Stimulated activated CD8-positive, alpha-beta memory T cell treated with anti-CD3 and anti-CD28 coated beads, Interleukin-4, amount 100 ng/mL, for 1 hour (primary cell): ENCODE measurements around the gene TMPRSS6.

Source experiments
- DNase-seq, 2 donors: peaks; one replicate each; pipeline ENCODE4 v3.0.0-alpha.2; 2020; ENCODE audit warnings: low read depth in 2 of 2, low spot score in 1 of 2

The TMPRSS6 gene

DNA sequence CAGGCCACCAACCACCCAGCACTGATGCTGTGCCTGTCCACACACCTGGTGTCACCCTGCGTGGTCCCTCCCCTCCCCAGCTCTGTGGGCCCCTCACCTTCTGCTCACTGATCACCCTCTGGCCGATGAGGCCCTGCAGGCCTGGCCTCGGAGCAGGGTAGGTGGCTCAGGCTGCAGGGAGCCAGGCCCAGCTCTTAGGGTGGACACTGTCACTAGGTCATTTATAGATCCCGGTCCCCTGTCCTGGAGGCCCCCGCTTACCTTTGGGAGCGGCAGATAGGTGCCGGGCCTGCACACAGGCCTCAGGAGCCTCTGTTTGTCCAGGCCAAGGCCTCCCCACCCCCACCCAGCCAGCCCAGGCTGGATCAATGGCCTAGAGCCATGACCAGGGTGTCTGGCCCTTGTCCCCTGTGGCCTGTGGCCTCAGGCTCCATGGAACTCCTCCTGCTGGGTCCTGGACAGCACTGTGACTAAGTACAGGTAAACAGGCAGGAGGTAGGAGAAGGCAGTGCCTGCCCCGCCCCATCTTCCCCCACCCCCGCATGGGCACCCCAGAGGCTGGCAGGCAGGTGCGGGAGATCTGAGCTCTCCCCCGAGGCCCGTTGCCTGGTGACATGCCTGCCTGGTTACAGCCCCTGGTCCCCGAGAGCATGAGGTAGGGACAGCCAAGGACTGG, at the start of gene TMPRSS6:
Gene TMPRSS6 (minus strand): TSS at position 472 of the 676 bp plus-strand sequence. CDS start 6,296 bp downstream, outside the sequence.
- no peak for DNase-seq

- DNase-seq, result no peak
These were observed 49.4 kb upstream of the TMPRSS6 start for GRCh38 chr22:37158963-37159290.

DNA sequence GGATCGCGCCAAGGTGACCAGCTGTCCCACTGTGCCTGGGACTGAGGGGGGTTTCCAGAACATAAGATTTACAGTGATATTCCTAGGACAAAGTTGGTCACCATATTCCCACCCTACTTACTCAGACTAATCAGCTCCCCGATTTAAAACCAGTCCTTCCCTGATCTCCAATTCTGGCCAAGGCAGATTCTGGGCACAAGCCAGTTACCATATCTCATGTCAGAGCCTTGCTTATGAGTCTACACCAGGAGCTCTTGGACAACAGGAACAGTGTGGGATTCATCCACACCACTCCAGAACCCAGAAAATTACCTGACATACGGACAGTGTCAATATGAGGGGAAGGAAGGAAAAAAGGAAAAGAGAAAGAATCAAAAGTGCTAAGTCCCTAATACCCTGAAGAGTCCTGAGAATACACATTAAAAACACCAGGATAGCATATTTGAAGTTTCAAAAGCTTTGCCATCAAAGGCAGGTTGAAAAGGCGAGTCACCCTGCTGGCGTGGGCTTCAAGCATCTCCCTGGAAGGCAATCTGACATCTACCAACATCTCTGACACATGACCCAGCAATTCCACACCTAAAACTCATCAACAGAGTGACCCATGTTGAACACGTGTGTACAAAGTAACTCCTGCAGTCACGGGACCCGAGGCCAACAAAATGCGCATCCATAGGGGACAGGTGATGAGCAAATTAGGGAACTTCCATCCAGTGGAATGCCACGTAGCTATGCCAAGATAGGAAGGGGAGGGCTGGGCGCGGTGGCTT, 48.2 kb upstream of the TMPRSS6 start:
- DNase-seq, result no peak

DNA sequence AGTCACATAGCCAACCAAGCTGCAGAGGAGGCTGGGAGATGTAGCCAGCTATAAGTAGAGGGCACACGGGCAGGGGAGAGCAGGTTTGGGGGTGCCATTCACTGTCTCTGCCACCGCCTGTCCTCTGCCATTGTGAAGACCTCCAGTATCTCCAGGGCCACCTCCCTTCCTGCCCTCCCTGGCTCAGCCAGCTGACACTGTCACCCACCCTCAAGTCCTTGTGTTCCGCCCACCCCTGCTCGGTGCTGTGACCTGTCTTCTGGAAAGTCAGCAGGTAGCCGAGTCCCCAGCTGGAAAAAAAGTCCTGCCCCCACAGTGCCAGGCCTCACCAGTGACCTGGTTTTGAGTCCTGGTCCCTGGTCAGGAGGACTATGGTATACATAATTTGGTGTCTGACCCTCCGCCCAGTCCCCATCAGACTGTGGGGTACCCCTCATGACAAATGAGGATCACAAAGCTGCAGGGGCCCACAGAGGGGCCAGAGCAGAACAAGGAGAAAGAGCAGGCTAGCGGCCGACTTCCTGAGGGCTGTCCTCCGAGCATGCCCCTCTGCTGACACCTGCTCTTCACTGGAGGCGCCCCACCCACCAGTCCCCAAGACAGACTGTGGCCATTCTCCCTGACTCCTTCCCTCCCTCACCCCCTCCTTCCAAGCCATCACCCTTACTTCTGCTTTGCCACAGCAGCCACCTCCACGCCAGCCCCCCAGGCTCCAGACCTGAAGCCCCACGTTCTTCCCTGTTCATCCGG, 47.3 kb upstream of the TMPRSS6 start:
- no peak for DNase-seq

DNA sequence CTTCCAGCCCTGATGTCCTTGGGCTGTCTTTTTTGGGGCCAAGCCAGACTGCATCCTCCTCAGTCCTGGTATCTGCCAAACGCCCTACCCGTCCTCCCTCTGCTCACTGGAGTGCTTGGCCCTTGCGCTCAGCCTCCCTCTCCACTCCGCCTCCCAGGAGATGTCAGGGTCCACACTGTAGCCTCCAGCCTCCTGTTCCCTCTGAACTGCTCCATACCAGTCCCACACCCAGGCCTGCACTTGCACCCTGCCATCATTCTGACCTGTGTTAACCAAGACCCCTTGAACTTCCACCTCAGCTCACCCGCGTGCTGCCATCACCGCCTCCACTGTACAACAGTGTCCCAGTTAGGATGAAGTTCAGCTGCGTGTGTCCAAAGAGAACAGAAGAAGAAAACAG, 46.5 kb upstream of the TMPRSS6 start:
- DNase-seq, result no peak

DNA sequence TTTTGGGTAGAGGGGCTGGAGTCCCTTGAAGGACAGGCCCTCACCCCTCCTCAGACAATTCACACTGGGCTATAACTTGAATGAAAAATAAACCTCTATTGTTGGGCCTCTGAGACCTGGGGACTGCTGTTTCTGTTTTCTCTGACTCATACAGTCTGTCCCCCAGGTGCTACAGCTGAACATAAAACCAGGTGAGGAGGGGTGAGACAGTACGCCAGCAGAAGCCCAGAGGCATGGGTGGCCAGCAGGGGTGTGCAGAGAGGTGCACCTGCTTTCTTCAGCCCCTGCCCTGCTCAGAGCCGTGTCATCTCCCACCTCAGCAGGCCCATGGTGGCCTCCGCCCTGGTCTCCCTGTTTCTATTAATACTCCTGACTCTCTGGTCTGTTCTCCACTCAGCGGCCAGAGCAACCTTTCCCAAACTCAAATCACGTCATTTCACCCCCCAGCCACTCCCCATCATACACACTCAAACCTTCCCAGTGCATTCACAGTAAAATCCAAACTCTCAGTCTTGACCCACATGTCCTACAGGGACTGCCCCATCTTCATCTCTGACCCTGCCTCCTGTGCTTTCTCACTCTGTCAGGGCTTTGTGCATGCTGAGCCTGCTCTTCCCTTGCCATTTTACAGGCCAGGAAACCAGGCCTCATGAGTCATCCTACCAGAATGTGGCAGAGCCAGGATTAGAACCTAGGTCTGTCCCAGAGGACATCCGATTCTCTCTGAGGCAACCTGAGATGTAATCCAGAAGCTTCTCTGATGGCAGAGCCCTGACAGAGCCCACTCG, 45.6 kb upstream of the TMPRSS6 start:
- DNase-seq, result no peak

DNA sequence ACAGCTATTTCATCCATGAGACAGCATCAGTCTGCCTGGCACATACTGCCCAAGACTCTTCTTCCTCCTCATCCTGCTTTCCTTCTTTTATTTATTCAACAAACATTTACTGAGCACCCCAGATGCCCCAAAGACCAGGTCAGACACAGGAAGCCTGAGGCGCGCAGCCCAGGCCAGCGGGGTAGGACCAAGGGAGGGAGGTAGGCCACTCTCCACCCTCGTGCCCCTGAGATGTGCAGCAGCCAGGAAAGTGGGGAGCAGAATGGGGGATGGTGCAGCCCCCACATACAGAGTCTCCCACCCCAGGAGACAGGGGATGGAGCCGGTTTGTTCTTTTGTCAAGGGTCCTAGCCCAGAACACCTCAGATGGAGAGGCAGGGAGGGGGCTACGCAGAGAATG, 44.4 kb upstream of the TMPRSS6 start:
- no peak for DNase-seq

- DNase-seq, result no peak
These were observed 41.9 kb upstream of the TMPRSS6 start for GRCh38 chr22:37151401-37151800.

DNA sequence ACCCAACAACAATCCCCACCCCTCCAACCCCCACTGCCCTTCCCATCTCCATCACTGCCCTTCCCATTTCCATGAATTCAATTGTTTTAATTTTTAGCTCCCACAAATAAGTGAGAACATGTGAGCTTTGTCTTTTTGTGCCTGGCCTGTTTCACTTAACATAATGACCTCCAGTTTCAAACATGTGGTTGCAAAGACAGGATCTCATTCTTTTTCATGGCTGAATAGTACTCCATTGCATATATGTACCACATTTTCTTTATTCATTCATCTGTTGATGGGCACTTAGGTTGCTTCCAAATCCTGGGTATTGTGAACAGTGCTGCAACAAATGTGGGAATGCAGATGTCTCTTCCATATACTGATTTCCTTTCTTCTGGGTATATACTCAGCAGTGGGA, 41.2 kb upstream of the TMPRSS6 start:
- no peak for DNase-seq

GRCh38 chr22:37148742-37149665, 39.5 kb upstream of the TMPRSS6 start:
- no peak for DNase-seq

GRCh38 chr22:37148031-37148651, 38.6 kb upstream of the TMPRSS6 start:
- no peak for DNase-seq

- DNase-seq, result no peak
These were observed 37.9 kb upstream of the TMPRSS6 start for GRCh38 chr22:37147186-37147990.

DNA sequence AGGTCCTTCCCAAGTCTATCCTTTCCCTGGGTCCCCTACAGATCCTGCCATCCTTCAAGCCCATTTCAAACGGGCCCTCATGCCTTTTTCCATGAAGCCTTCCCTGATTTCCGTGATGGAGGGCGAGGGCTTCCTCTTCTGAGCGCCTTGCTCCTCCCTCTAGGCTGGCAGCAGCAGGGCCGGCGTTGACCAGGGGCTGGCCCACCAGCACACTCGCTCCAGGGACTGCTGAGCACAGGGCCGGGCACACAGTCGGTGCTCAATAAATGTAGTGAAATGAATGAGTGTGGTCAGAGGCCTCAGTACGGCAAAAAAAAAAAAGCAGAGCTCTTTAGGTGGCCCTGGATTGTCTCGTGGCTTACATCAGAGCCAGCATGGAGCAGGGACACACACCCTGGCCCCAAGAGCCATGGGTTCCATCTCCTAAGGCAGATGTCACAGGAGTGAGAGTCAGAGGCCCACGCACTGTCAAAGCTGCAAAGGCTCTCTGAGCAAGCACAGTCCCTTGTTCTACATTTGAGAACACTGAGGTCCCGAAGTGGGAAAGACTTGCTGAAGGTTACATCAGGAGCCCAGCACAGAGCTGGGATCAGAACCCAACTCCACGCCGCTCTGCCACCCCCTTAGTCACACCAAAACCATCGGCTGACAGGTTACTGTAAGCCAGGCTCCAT, 37.1 kb upstream of the TMPRSS6 start:
- no peak for DNase-seq

DNA sequence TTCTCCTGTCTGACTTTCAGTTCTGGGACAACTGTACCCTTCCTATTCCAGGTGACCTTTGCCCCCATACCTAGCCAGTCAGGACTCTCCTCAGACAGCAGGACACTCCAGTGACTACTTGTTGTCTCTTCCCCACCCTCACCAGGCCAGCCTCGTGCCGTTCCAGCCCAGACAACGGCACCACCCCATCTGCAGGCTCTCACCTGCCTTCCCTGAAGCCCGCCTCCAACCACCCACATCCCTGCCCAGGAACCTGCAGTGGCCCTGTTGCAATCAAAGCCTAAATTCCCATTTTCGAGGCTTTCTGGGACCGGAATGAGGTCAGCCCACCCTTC, 36.5 kb upstream of the TMPRSS6 start:
- no peak for DNase-seq

- DNase-seq, result no peak
These were observed 35.9 kb upstream of the TMPRSS6 start for GRCh38 chr22:37145180-37146050.

GRCh38 chr22:37144180-37144554, 34.7 kb upstream of the TMPRSS6 start:
- no peak for DNase-seq

- DNase-seq, result no peak
These were observed 32.5 kb upstream of the TMPRSS6 start for GRCh38 chr22:37141971-37142370.

- no peak for DNase-seq
These were observed 32.0 kb upstream of the TMPRSS6 start for GRCh38 chr22:37141476-37141875.
